SK-N-SH (cell line): ENCODE data around the gene FBXO3.

Experiments used
- CHD2 ChIP-seq: fragments of 150-350 bp; IDR thresholded peaks from 2 replicates; pipeline ENCODE4 v1.6.1; 2018; ENCODE audit warnings: low read length; ENCODE audit not compliant: partially characterized antibody
- CTCF ChIP-seq: fragments of 200-600 bp; sonication (generic); IDR thresholded peaks from 2 replicates; pipeline ENCODE4 v1.6.1; 2017; ENCODE audit warnings: antibody characterized with exemption, mild to moderate bottlenecking, moderate library complexity
- FOSL2 ChIP-seq: IDR thresholded peaks from 2 replicates; pipeline ENCODE4 v1.4.0; 2012; ENCODE audit warnings: low read depth, mild to moderate bottlenecking, moderate library complexity, borderline replicate concordance
- FOXJ3 ChIP-seq: sonication (generic); formaldehyde crosslinking; IDR thresholded peaks from 2 replicates; pipeline ENCODE4 v1.5.1; 2020; ENCODE audit warnings: mild to moderate bottlenecking, missing genetic modification reagents
- GABPA ChIP-seq: IDR thresholded peaks from 2 replicates; pipeline ENCODE4 v1.4.0; 2012; ENCODE audit warnings: low read depth, mild to moderate bottlenecking
- JUND ChIP-seq: IDR thresholded peaks from 2 replicates; pipeline ENCODE4 v1.4.0; 2012
- POLR2AphosphoS5 ChIP-seq: IDR thresholded peaks from 2 replicates; pipeline ENCODE4 v1.6.1; 2012; ENCODE audit warnings: low read depth, low read length
- RFX5 ChIP-seq: IDR thresholded peaks from 2 replicates; pipeline ENCODE4 v1.6.1; 2012; ENCODE audit warnings: mild to moderate bottlenecking, improper control_type of control experiment, low read length
- RXRA ChIP-seq: IDR thresholded peaks from 2 replicates; pipeline ENCODE4 v1.4.0; 2012; ENCODE audit warnings: low read depth, mild to moderate bottlenecking, borderline replicate concordance
- SMC3 ChIP-seq: IDR thresholded peaks from 2 replicates; pipeline ENCODE4 v1.6.1; 2012; ENCODE audit warnings: low read depth, low read length, improper control_type of control experiment
- TCF12 ChIP-seq: IDR thresholded peaks from 2 replicates; pipeline ENCODE4 v1.4.0; 2012
- USF2 ChIP-seq: fragments of 150-350 bp; IDR thresholded peaks from 2 replicates; pipeline ENCODE4 v1.6.1; 2017; ENCODE audit warnings: antibody characterized with exemption, low read length, low read depth, borderline replicate concordance
- YY1 ChIP-seq: IDR thresholded peaks from 2 replicates; pipeline ENCODE4 v1.4.0; 2012; ENCODE audit warnings: low read depth, mild to moderate bottlenecking
- ZBTB33 ChIP-seq: IDR thresholded peaks from 2 replicates; pipeline ENCODE4 v1.4.0; 2012; ENCODE audit warnings: low read depth, borderline replicate concordance

- TF ChIP-seq CTCF (no peak), POLR2AphosphoS5 (no peak), USF2 (no peak), RXRA (no peak), GABPA (no peak), TCF12 (no peak), FOSL2 (no peak), JUND (no peak), CHD2 (no peak), FOXJ3 (no peak), SMC3 (no peak), YY1 (no peak), RFX5 (no peak), ZBTB33 (no peak)
Observed at GRCh38 chr11:33767624-33768023, 6.7 kb downstream of the FBXO3 start.
